GM12878 (cell line): ENCODE data around the gene RPL18. TPM values are rescaled to one million over a fixed set of nuclear protein-coding genes. Genes with fewer than 3 reads are reported as not detected.
A peak's percentile ranks its signal among the peaks of the same experiment; 100 is the strongest.

Experiments
- ATAC-seq: fragments of 200-7000 bp; cut with Tn5 transposase; 3 replicates; pipeline ENCODE4 v1.9.1; 2020; ENCODE audit warnings: mild to moderate bottlenecking, moderate library complexity
- BruUV-seq: library from RNA; stranded (reverse); fragments of 400-500 nt; replicated peaks from 2 replicates; lab custom pipeline; 2021; lab: Mats Ljungman, UMichigan
- CTCF ChIA-PET: fragments of 300-600 bp; sonication (Branson Sonifier 250); formaldehyde crosslinking; extraction: SDS; loops from one replicate; lab custom pipeline; 2021; ENCODE audit warnings: inconsistent platforms; lab: Yijun Ruan, JAX
- POLR2A ChIA-PET: fragments of 350-600 bp; formaldehyde crosslinking; extraction: SDS; loops from one replicate; lab custom pipeline; 2021; ENCODE audit warnings: inconsistent platforms; lab: Charles Lee
- RAD21 ChIA-PET: fragments of 300-600 bp; sonication (Branson Sonifier 250); formaldehyde crosslinking; loops from one replicate; lab custom pipeline; 2023; ENCODE audit warnings: antibody characterized with exemption; ENCODE audit not compliant: unreplicated experiment; lab: Charles Lee
- SMC1A ChIA-PET: fragments of 300-600 bp; sonication (Branson Sonifier 250); formaldehyde crosslinking; loops from one replicate; lab custom pipeline; 2023; ENCODE audit not compliant: unreplicated experiment, uncharacterized antibody; lab: Charles Lee
- DNase-seq: peaks from one replicate; pipeline ENCODE4 v3.0.0-alpha.2; 2011; ENCODE audit warnings: low read depth, low spot score
- FAIRE-seq: peaks from 3 replicates; lab custom pipeline; 2011; peaks lifted over from hg19 to GRCh38; lab: Jason Lieb, UNC
- H2AFZ ChIP-seq: 2 replicates; pipeline ENCODE4 v1.6.0; 2011; ENCODE audit warnings: low read depth, low read length, control low read depth; ENCODE audit not compliant: control insufficient read depth
- H3K27ac ChIP-seq: 2 replicates; pipeline ENCODE4 v1.5.1; 2011; ENCODE audit warnings: control low read depth; ENCODE audit not compliant: control insufficient read depth, insufficient read depth
- H3K27me3 ChIP-seq, 2 experiments: replicated peaks in 1 of 2; 2 replicates each; pipeline versions ENCODE4 v1.6.0 to v1.6.1; 2011; ENCODE audit warnings: low read length in 1 of 2; ENCODE audit not compliant: control insufficient read depth in 2 of 2, insufficient read depth in 2 of 2
- H3K36me3 ChIP-seq, 2 experiments: 2 replicates each; pipeline ENCODE4 v1.5.1; 2011; ENCODE audit warnings: low read length in 1 of 2; ENCODE audit not compliant: control insufficient read depth in 2 of 2, insufficient read depth in 2 of 2
- H3K4me1 ChIP-seq: 2 replicates; pipeline ENCODE4 v1.6.1; 2011; ENCODE audit warnings: mild to moderate bottlenecking, low read length, moderate library complexity, mixed read lengths; ENCODE audit not compliant: control insufficient read depth, insufficient read depth
- H3K4me2 ChIP-seq: 2 replicates; pipeline ENCODE4 v1.6.0; 2011; ENCODE audit warnings: control low read depth; ENCODE audit not compliant: control insufficient read depth, insufficient read depth
- H3K4me3 ChIP-seq: fragments of 200-600 bp; sonication (generic); 2 replicates; pipeline ENCODE4 v1.5.1; 2016
- H3K79me2 ChIP-seq: 2 replicates; pipeline ENCODE4 v1.6.0; 2011; ENCODE audit warnings: low read length; ENCODE audit not compliant: control insufficient read depth, insufficient read depth
- H3K9ac ChIP-seq: 2 replicates; pipeline ENCODE4 v1.8.0; 2011; ENCODE audit warnings: low read length, control low read depth, mixed read lengths; ENCODE audit not compliant: control insufficient read depth, insufficient read depth
- H3K9me3 ChIP-seq: replicated peaks from 3 replicates; pipeline ENCODE4 v1.5.1; 2011; ENCODE audit warnings: mild to moderate bottlenecking, low read length; ENCODE audit not compliant: control insufficient read depth, insufficient read depth
- H4K20me1 ChIP-seq: 2 replicates; pipeline ENCODE4 v1.6.0; 2011; ENCODE audit not compliant: control insufficient read depth, insufficient read depth
- GABPA ChIP-seq: IDR thresholded peaks from 2 replicates; pipeline ENCODE4 v1.6.1; 2014; ENCODE audit warnings: antibody characterized with exemption, low read depth, mild to moderate bottlenecking, inconsistent platforms
- LARP7 ChIP-seq: fragments of 450-650 bp; IDR thresholded peaks from 2 replicates; pipeline ENCODE4 v1.6.1; 2017; ENCODE audit warnings: mild to moderate bottlenecking
- NRF1 ChIP-seq: conservative IDR thresholded peaks from 2 replicates; pipeline ENCODE4 v1.6.1; 2011; ENCODE audit warnings: mild to moderate bottlenecking, low read depth, low read length, improper control_type of control experiment
- POLR2A ChIP-seq: IDR thresholded peaks from 2 replicates; pipeline ENCODE4 v1.6.1; 2011; ENCODE audit warnings: low read depth, mild to moderate bottlenecking, low read length
- SMAD1 ChIP-seq: fragments of 450-650 bp; IDR thresholded peaks from 2 replicates; pipeline ENCODE4 v1.6.1; 2018; ENCODE audit warnings: mild to moderate bottlenecking, low read depth; ENCODE audit not compliant: partially characterized antibody
- SMARCA5 ChIP-seq: fragments of 450-650 bp; IDR thresholded peaks from 2 replicates; pipeline ENCODE4 v1.6.1; 2017; ENCODE audit warnings: mild to moderate bottlenecking
- SPI1 ChIP-seq: IDR thresholded peaks from 2 replicates; pipeline ENCODE4 v1.6.1; 2011; ENCODE audit warnings: low read depth, mild to moderate bottlenecking, low read length, moderate library complexity, borderline replicate concordance; ENCODE audit not compliant: insufficient read depth
- STAT3 ChIP-seq: IDR thresholded peaks from 2 replicates; pipeline ENCODE4 v1.6.1; 2011; ENCODE audit warnings: low read depth, low read length, improper control_type of control experiment
- TBL1XR1 ChIP-seq: IDR thresholded peaks from 2 replicates; pipeline ENCODE4 v1.6.1; 2012; ENCODE audit warnings: low read depth, low read length, improper control_type of control experiment
- TCF12 ChIP-seq: IDR thresholded peaks from 2 replicates; pipeline ENCODE4 v1.6.1; 2011; ENCODE audit warnings: low read depth, mild to moderate bottlenecking, low read length
- ZNF24 ChIP-seq: fragments of 450-650 bp; IDR thresholded peaks from 2 replicates; pipeline ENCODE4 v1.6.1; 2017; ENCODE audit warnings: antibody characterized with exemption, mild to moderate bottlenecking
- WGBS: methylation state at CpG from one replicate; pipeline ENCODE4 v1.1.6; 2016; ENCODE audit warnings: low lambda C conversion rate; ENCODE audit not compliant: insufficient replicate concordance, insufficient coverage; ENCODE audit errors: missing lambda C conversion rate; 5-methylcytosine and 5-hydroxymethylcytosine counted together
- in situ Hi-C: fragments of 300-500 bp; cut with MboI; formaldehyde crosslinking; loops from 9 replicates; pipeline ENCODE4 v1.14.3; 2018; ENCODE audit warnings: mixed read lengths
- intact Hi-C: fragments of 100-400 bp; cut with micrococcal nuclease; formaldehyde crosslinking; loops from one replicate; pipeline ENCODE4 v1.14.2; 2022; ENCODE audit not compliant: unreplicated experiment
- polyA plus RNA-seq, 11 experiments: library from polyadenylated mRNA; depleted of rRNA in 4 of 11; unstranded in 6 of 11; stranded (reverse) in 5 of 11; fragments of >200 nt; fragmentation: Nextera tagmentation in 4 of 11; fragmentation: Illumina TruSeq in 1 of 11; extraction: Ambion mirVana in 4 of 11; extraction: Trizol in 1 of 11; gene quantifications; 1 replicate in 1 of 11; 2 replicates in 10 of 11; pipeline versions ENCODE4 v1.2.1 to v1.2.3, GENCODE V29; 2011 to 2016; ENCODE audit warnings: inconsistent platforms in 2 of 11, missing spikeins in 2 of 11, low read depth in 1 of 11
- total RNA-seq, 4 experiments: library from RNA; depleted of rRNA in 3 of 4; stranded (reverse); fragments of >200 nt in 3 of 4; fragmentation: Illumina TruSeq in 1 of 4; extraction: Trizol in 1 of 4; gene quantifications; 2 replicates each; pipeline versions ENCODE4 v1.2.1 to v1.2.3, GENCODE V29; 2013 to 2021
- TF ChIP-seq, protein P1 (sequence below): fragments of 450-650 bp; IDR thresholded peaks from 2 replicates; pipeline ENCODE4 v1.6.1; 2017; ENCODE audit warnings: antibody characterized with exemption, mild to moderate bottlenecking, moderate library complexity
- TF ChIP-seq, protein P2 (sequence below): fragments of 450-650 bp; IDR thresholded peaks from 2 replicates; pipeline ENCODE4 v1.6.1; 2016; ENCODE audit warnings: mild to moderate bottlenecking
- TF ChIP-seq, protein P3 (sequence below): IDR thresholded peaks from 2 replicates; pipeline ENCODE4 v1.6.1; 2011; ENCODE audit warnings: borderline replicate concordance, low read depth, mild to moderate bottlenecking, moderate library complexity, low read length; ENCODE audit not compliant: insufficient read depth, poor library complexity, severe bottlenecking

The RPL18 gene
- total and polyA plus RNA-seq, 10 of the 15 experiments (the other 5 are each of a cell fraction or from before 2014, with no cell fraction given) = 393 to 4,267 (median 2,019) TPM

DNA sequence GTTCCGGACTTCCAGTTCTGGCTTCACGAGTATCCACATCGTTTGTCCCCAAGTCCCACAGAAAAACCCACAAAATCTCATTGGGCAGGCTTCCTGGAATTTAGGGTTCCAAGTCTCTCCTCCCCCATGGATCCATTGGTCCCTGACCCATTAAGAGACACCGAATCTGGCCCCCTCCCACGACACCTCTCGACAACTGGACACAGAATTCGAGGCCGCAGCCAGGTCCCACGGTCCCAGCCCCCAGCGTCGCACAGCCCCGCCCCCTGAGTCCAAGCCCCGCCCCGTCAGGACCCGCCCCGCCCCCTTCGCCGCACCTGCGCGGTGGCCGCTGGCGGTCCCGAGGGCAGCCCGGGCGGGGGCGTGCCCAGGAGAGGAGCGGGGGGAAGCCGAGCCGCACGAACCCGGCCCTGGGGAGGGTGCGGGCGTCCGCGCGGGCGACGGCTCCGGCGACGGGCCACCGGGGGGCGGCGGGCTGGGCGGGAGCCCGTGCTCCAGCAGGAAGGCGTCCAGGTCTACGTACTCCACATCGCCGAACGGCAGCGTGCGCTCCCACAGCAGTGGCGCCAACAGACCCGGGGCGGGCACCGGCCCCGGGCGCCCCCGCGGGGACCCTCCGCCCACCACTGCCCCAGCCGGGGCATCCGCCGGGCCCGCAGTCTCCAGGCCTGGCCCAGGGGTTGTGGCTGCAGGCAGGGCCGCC lies 16.4 kb upstream of the RPL18 start:
- H3K9me3 ChIP-seq = no peaks in the 10 kb centered on the region
- SMC1A ChIA-PET = interaction anchor here (2.8 kb wide), 1 partner anchor 12 kb away, joined by 22 read pairs; no protein-coding TSS in a partner anchor
- H3K9ac ChIP-seq = peak overlapping the region; percentile 79
- FAIRE-seq (no peak), DNase-seq (no peak), ATAC-seq (peak; percentile 42)
- peak overlapping the region; percentile 89 for H3K4me3 ChIP-seq
- CTCF ChIA-PET = interaction anchor here (2.1 to 2.3 kb wide), 2 partner anchors 10 to 12 kb away, joined by 9 to 10 read pairs; partner anchors contain the start of gene CA11
- H4K20me1 ChIP-seq = no peaks in the 10 kb centered on the region
- WGBS = 2% methylated on average over 24 of the region's 67 CpGs
- BruUV-seq = no TSS peak
- in situ Hi-C loops = loop anchor here (25.0 kb wide), 1 partner anchor 1252 kb away; the partner anchor contains the start of genes AKT1S1, IL4I1 and TBC1D17
- peaks cover 5% of the 10 kb centered on the region for H3K79me2 ChIP-seq
- intact Hi-C loops = loop anchor here (10.0 kb wide), 1 partner anchor 329 kb away; the partner anchor contains the start of gene FTL
- no peaks in the 10 kb centered on the region for H3K27me3 ChIP-seq
- H3K4me2 ChIP-seq = peak overlapping the region; percentile 92
- POLR2A ChIA-PET = interaction anchor here (0.6 to 3.3 kb wide), 3 partner anchors 9 to 18 kb away, joined by 5 to 62 read pairs (median 8); partner anchors contain the start of genes RPL18 and SPHK2
- peak overlapping the region; percentile 64 for H2AFZ ChIP-seq
- H3K27ac ChIP-seq = peak overlapping the region; percentile 79
- peaks cover 0 to 3% of the 10 kb centered on the region in 2 experiments; a peak in 2 of 4 replicates for H3K36me3 ChIP-seq
- H3K4me1 ChIP-seq = peaks cover 28% of the 10 kb centered on the region
- RAD21 ChIA-PET = interaction anchor here (2.7 kb wide), 1 partner anchor 11 kb away, joined by 10 read pairs; no protein-coding TSS in a partner anchor
- TF ChIP-seq, protein P1, sequence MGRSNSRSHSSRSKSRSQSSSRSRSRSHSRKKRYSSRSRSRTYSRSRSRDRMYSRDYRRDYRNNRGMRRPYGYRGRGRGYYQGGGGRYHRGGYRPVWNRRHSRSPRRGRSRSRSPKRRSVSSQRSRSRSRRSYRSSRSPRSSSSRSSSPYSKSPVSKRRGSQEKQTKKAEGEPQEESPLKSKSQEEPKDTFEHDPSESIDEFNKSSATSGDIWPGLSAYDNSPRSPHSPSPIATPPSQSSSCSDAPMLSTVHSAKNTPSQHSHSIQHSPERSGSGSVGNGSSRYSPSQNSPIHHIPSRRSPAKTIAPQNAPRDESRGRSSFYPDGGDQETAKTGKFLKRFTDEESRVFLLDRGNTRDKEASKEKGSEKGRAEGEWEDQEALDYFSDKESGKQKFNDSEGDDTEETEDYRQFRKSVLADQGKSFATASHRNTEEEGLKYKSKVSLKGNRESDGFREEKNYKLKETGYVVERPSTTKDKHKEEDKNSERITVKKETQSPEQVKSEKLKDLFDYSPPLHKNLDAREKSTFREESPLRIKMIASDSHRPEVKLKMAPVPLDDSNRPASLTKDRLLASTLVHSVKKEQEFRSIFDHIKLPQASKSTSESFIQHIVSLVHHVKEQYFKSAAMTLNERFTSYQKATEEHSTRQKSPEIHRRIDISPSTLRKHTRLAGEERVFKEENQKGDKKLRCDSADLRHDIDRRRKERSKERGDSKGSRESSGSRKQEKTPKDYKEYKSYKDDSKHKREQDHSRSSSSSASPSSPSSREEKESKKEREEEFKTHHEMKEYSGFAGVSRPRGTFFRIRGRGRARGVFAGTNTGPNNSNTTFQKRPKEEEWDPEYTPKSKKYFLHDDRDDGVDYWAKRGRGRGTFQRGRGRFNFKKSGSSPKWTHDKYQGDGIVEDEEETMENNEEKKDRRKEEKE = no peak
- TF ChIP-seq NRF1 (peak; percentile 46), STAT3 (no peak), TBL1XR1 (no peak), POLR2A (peak; percentile 72), SPI1 (no peak), GABPA (no peak), SMAD1 (peak; percentile 46), SMARCA5 (peak; percentile 51; the same call in 1 of the 2 replicates), LARP7 (peak; percentile 77), ZNF24 (0 out of 2 replicates have a peak, but pooled peaks have one; percentile 31), TCF12 (no peak)
- TF ChIP-seq, protein P2, sequence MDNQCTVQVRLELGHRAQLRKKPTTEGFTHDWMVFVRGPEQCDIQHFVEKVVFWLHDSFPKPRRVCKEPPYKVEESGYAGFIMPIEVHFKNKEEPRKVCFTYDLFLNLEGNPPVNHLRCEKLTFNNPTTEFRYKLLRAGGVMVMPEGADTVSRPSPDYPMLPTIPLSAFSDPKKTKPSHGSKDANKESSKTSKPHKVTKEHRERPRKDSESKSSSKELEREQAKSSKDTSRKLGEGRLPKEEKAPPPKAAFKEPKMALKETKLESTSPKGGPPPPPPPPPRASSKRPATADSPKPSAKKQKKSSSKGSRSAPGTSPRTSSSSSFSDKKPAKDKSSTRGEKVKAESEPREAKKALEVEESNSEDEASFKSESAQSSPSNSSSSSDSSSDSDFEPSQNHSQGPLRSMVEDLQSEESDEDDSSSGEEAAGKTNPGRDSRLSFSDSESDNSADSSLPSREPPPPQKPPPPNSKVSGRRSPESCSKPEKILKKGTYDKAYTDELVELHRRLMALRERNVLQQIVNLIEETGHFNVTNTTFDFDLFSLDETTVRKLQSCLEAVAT = peak; percentile 47; the same call in 1 of the 2 replicates
- TF ChIP-seq, protein P3, sequence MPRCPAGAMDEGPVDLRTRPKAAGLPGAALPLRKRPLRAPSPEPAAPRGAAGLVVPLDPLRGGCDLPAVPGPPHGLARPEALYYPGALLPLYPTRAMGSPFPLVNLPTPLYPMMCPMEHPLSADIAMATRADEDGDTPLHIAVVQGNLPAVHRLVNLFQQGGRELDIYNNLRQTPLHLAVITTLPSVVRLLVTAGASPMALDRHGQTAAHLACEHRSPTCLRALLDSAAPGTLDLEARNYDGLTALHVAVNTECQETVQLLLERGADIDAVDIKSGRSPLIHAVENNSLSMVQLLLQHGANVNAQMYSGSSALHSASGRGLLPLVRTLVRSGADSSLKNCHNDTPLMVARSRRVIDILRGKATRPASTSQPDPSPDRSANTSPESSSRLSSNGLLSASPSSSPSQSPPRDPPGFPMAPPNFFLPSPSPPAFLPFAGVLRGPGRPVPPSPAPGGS = peak; percentile 7
